Epithelial cell of proximal tubule (primary cell): ENCODE data around the gene ATP5ME. TPM values are rescaled to one million over a fixed set of nuclear protein-coding genes. Genes with fewer than 3 reads are reported as not detected.

Experiments used
- DNase-seq: peaks from one replicate; pipeline ENCODE4 v3.0.0-alpha.2; 2011; ENCODE audit warnings: low read depth
- H3K4me3 ChIP-seq: 2 replicates; pipeline ENCODE4 v1.5.1; 2011; ENCODE audit warnings: low read depth, mild to moderate bottlenecking, low read length
- CTCF ChIP-seq: conservative IDR thresholded peaks from 2 replicates; pipeline ENCODE4 v1.5.1; 2012; ENCODE audit warnings: low read depth, mild to moderate bottlenecking, low read length
- total RNA-seq: library from RNA; depleted of rRNA; stranded (reverse); fragments of >200 nt; gene quantifications from 2 replicates; pipeline ENCODE4 v1.2.3, GENCODE V29; 2015

ATP5ME gene
- total RNA-seq, 1 donor from 2014 or later: 192 TPM

- H3K4me3 ChIP-seq: no peak overlapping the region
- no peak for TF ChIP-seq CTCF
- no peak for DNase-seq
Measured at GRCh38 chr4:717601-718320, 43.7 kb upstream of the ATP5ME start.

GRCh38 chr4:714087-714486, 40.0 kb upstream of the ATP5ME start:
- H3K4me3 ChIP-seq: no peak overlapping the region
- no peak for DNase-seq
- no peak for TF ChIP-seq CTCF

- H3K4me3 ChIP-seq: no peak overlapping the region
- no peak for TF ChIP-seq CTCF
- no peak for DNase-seq
Measured at GRCh38 chr4:712916-713632, 39.0 kb upstream of the ATP5ME start.

- TF ChIP-seq CTCF: no peak
- H3K4me3 ChIP-seq: no peak overlapping the region
- no peak for DNase-seq
Measured at GRCh38 chr4:712093-712492, 38.0 kb upstream of the ATP5ME start.

- no peak overlapping the region for H3K4me3 ChIP-seq
- no peak for DNase-seq
- no peak for TF ChIP-seq CTCF
Measured at GRCh38 chr4:710916-711315, 36.8 kb upstream of the ATP5ME start.

GRCh38 chr4:710116-710515, 36.0 kb upstream of the ATP5ME start:
- no peak for TF ChIP-seq CTCF
- H3K4me3 ChIP-seq: no peak overlapping the region
- DNase-seq: no peak
